ENCODE measurements around the gene BDH1.
"Not testable (repeated sequence)": the region's sequence is repeated elsewhere in the genome, so short reads cannot be mapped to it uniquely, and the experiment has no call there.

The BDH1 gene

GRCh38 chr3:197567904-197568681 lies 12.3 kb upstream of the BDH1 start:
- no peak for DNase-seq (ENCODE audit: low read depth)
- no peak overlapping the region for H3K4me3 ChIP-seq (ENCODE audit: low read depth, low read length)
- no peak for TF ChIP-seq CTCF (conservative IDR thresholded peaks at IDR 0.05; ENCODE audit: low read depth, low read length)

GRCh38 chr3:197566155-197566554 lies 10.4 kb upstream of the BDH1 start:
- not testable (repeated sequence) for DNase-seq (ENCODE audit: low read depth); H3K4me3 ChIP-seq (ENCODE audit: low read depth, low read length)

GRCh38 chr3:197564097-197564843 lies 8.5 kb upstream of the BDH1 start:
- H3K4me3 ChIP-seq (ENCODE audit: low read depth, low read length), result no peak overlapping the region
- no peak for DNase-seq (ENCODE audit: low read depth)
- no peak for TF ChIP-seq CTCF (conservative IDR thresholded peaks at IDR 0.05; ENCODE audit: low read depth, low read length)

GRCh38 chr3:197562398-197563251 lies 6.9 kb upstream of the BDH1 start:
- DNase-seq (ENCODE audit: low read depth), result no peak
- H3K4me3 ChIP-seq (ENCODE audit: low read depth, low read length), result no peak overlapping the region
- TF ChIP-seq CTCF (conservative IDR thresholded peaks at IDR 0.05; ENCODE audit: low read depth, low read length), result no peak

- TF ChIP-seq CTCF (conservative IDR thresholded peaks at IDR 0.05; ENCODE audit: low read depth, low read length), result no peak
- no peak for DNase-seq (ENCODE audit: low read depth)
- H3K4me3 ChIP-seq (ENCODE audit: low read depth, low read length), result no peak overlapping the region
These were observed 6.2 kb upstream of the BDH1 start for GRCh38 chr3:197561926-197562325.

- no peak for DNase-seq (ENCODE audit: low read depth)
- TF ChIP-seq CTCF (conservative IDR thresholded peaks at IDR 0.05; ENCODE audit: low read depth, low read length), result no peak
These were observed 3.9 kb upstream of the BDH1 start for GRCh38 chr3:197559651-197560050.

More at GRCh38 chr3:197559651-197560050, 3.9 kb upstream of the BDH1 start:
- H3K4me3 ChIP-seq (ENCODE audit: low read depth, low read length), result no peak overlapping the region
